HEK293 (cell line): ENCODE results near the gene ACSS2.

Experiments used
- CTCF ChIA-PET: fragments of 350-600 bp; formaldehyde crosslinking; extraction: SDS; loops from one replicate; lab custom pipeline; 2021; ENCODE audit warnings: antibody characterized with exemption; lab: Yijun Ruan, JAX
- POLR2A ChIA-PET: fragments of 300-600 bp; formaldehyde crosslinking; extraction: SDS; loops from one replicate; lab custom pipeline; 2020; ENCODE audit warnings: antibody characterized with exemption, inconsistent platforms; lab: Yijun Ruan, JAX
- H3K27ac ChIP-seq: fragments of 200-500 bp; sonication (Bioruptor generic); 2 replicates; pipeline ENCODE4 v1.5.1; 2014; ENCODE audit warnings: low read depth, low read length, control low read depth, inconsistent platforms; ENCODE audit errors: extremely low read depth
- H3K36me3 ChIP-seq, 2 experiments: fragments of 200-500 bp in 1 of 2; sonication (Bioruptor generic) in 1 of 2; 1 replicate in 1 of 2; 2 replicates in 1 of 2; pipeline ENCODE4 v1.5.1; 2014 to 2017; ENCODE audit warnings: inconsistent platforms in 2 of 2, low read length in 2 of 2; ENCODE audit not compliant: control insufficient read depth in 2 of 2, insufficient read depth in 1 of 2
- H3K4me1 ChIP-seq: fragments of 200-500 bp; sonication (Bioruptor generic); 2 replicates; pipeline ENCODE4 v1.5.1; 2014; ENCODE audit warnings: mild to moderate bottlenecking, low read length, inconsistent platforms; ENCODE audit not compliant: control insufficient read depth, insufficient read depth
- H3K4me3 ChIP-seq: 2 replicates; pipeline ENCODE4 v1.5.1; 2011; ENCODE audit warnings: low read depth, mild to moderate bottlenecking, control low read depth, low read length, moderate library complexity
- H3K9me3 ChIP-seq: fragments of 200-500 bp; sonication (Bioruptor generic); 2 replicates; pipeline ENCODE4 v1.5.1; 2014; ENCODE audit warnings: low read depth, low read length, inconsistent platforms; ENCODE audit not compliant: control insufficient read depth, insufficient read depth
- HOXD13 ChIP-seq: sonication (generic); formaldehyde crosslinking; IDR thresholded peaks from 2 replicates; pipeline ENCODE4 v1.8.0; 2022; ENCODE audit warnings: missing genetic modification reagents, borderline replicate concordance
- MZF1 ChIP-seq: fragments of 450-650 bp; formaldehyde crosslinking; IDR thresholded peaks from 2 replicates; pipeline ENCODE4 v1.5.1; 2017; ENCODE audit warnings: missing biosample characterization, missing genetic modification characterization, borderline replicate concordance
- OSR2 ChIP-seq: fragments of 450-650 bp; formaldehyde crosslinking; IDR thresholded peaks from 2 replicates; pipeline ENCODE4 v1.5.1; 2016; ENCODE audit warnings: missing biosample characterization, missing genetic modification characterization
- PRDM1 ChIP-seq: fragments of 450-650 bp; formaldehyde crosslinking; IDR thresholded peaks from 2 replicates; pipeline ENCODE4; 2016; ENCODE audit warnings: missing biosample characterization, missing genetic modification characterization
- ZEB2 ChIP-seq: fragments of 450-650 bp; formaldehyde crosslinking; IDR thresholded peaks from 2 replicates; pipeline ENCODE4 v1.5.1; 2016; ENCODE audit warnings: missing biosample characterization, missing genetic modification characterization
- ZNF221 ChIP-seq: fragments of 450-650 bp; formaldehyde crosslinking; IDR thresholded peaks from 2 replicates; pipeline ENCODE4 v1.5.1; 2017; ENCODE audit warnings: missing biosample characterization, missing genetic modification characterization, borderline replicate concordance
- ZNF292 ChIP-seq: fragments of 450-650 bp; formaldehyde crosslinking; IDR thresholded peaks from 2 replicates; pipeline ENCODE4 v1.5.1; 2016; ENCODE audit warnings: low read depth, missing biosample characterization, missing genetic modification characterization, borderline replicate concordance
- ZNF311 ChIP-seq: fragments of 450-650 bp; formaldehyde crosslinking; IDR thresholded peaks from 2 replicates; pipeline ENCODE4 v1.5.1; 2017; ENCODE audit warnings: missing biosample characterization, missing genetic modification characterization, borderline replicate concordance
- ZNF341 ChIP-seq: fragments of 450-650 bp; formaldehyde crosslinking; IDR thresholded peaks from 2 replicates; pipeline ENCODE4; 2016; ENCODE audit warnings: low read depth, missing biosample characterization, missing genetic modification characterization
- ZNF518A ChIP-seq: fragments of 450-650 bp; formaldehyde crosslinking; conservative IDR thresholded peaks from 2 replicates; pipeline ENCODE4 v1.5.1; 2016; ENCODE audit warnings: low read depth, missing biosample characterization, missing genetic modification characterization
- ZNF624 ChIP-seq: fragments of 450-650 bp; formaldehyde crosslinking; IDR thresholded peaks from 2 replicates; pipeline ENCODE4 v1.5.1; 2017; ENCODE audit warnings: missing biosample characterization, missing genetic modification characterization
- ZNF830 ChIP-seq: fragments of 450-650 bp; IDR thresholded peaks from 2 replicates; pipeline ENCODE4 v1.5.0; 2018; ENCODE audit warnings: missing biosample characterization, missing genetic modification characterization, low read depth, mild to moderate bottlenecking, moderate library complexity
- ZSCAN5A ChIP-seq: fragments of 450-650 bp; formaldehyde crosslinking; IDR thresholded peaks from 2 replicates; pipeline ENCODE4 v1.5.1; 2016; ENCODE audit warnings: missing biosample characterization, missing genetic modification characterization
- TF ChIP-seq, protein P1 (sequence below): fragments of 450-650 bp; formaldehyde crosslinking; IDR thresholded peaks from 2 replicates; pipeline ENCODE4 v1.5.1; 2016; ENCODE audit warnings: missing biosample characterization, missing genetic modification characterization
- TF ChIP-seq, protein P2 (sequence below): fragments of 450-650 bp; formaldehyde crosslinking; IDR thresholded peaks from 2 replicates; pipeline ENCODE4 v1.5.1; 2016; ENCODE audit warnings: missing biosample characterization, missing genetic modification characterization
- TF ChIP-seq, protein P3 (sequence below): fragments of 450-650 bp; formaldehyde crosslinking; IDR thresholded peaks from 2 replicates; pipeline ENCODE4 v1.5.1; 2016; ENCODE audit warnings: missing biosample characterization, missing genetic modification characterization, borderline replicate concordance
- TF ChIP-seq, protein P4 (sequence below): fragments of 450-650 bp; formaldehyde crosslinking; IDR thresholded peaks from 2 replicates; pipeline ENCODE4 v1.5.1; 2016; ENCODE audit warnings: missing biosample characterization, missing genetic modification characterization

ACSS2 gene

DNA sequence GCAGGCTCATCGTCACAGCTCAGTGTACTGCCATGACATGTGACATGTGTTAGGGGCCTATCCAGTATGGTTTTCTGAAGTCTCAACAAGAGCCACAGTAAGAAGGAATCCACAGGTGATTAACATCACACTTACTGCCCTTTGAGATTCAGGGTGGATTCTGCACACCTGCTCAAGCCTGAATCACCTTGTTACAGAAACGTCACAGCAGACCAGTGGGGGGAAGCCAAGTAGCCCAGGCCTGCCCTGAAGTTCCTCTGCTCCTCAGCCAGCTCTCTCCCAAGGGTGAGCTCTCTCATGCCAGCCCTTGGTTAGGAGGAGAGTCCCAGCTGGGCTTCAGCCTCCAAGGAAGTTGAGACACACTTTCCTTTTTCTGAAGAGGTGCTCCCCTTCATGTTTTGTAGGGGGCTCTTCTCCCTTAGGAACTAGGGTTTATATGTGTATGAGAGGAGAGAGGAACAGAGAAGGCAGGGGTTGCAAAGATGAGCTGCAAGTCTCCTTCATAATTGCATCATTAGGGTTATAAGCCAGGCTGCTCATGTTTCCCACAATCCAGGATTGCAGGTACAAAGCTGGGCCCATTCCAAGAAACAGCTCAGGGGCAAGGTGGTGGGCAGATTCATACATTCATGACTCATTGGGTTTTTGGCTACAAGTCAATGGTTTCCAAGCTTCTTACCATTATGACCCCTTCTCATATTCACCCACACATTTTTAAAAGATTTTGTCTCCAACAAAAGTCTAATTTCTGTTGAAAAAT, 67.6 kb downstream of the ACSS2 start (continued):
- TF ChIP-seq, protein P1, sequence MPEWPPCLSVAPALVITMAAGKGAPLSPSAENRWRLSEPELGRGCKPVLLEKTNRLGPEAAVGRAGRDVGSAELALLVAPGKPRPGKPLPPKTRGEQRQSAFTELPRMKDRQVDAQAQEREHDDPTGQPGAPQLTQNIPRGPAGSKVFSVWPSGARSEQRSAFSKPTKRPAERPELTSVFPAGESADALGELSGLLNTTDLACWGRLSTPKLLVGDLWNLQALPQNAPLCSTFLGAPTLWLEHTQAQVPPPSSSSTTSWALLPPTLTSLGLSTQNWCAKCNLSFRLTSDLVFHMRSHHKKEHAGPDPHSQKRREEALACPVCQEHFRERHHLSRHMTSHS (tag by site-specific recombination), result no peak
- TF ChIP-seq HOXD13 (CRISPR knock-in tag) (no peak), ZSCAN5A (no peak), ZNF292 (tag by site-specific recombination) (no peak), ZNF311 (tag by site-specific recombination) (no peak), MZF1 (tag by site-specific recombination) (no peak), ZNF830 (tag by site-specific recombination) (no peak), ZEB2 (0 out of 2 replicates have a peak, but pooled peaks have one; percentile 20), ZNF221 (tag by site-specific recombination) (no peak), OSR2 (no peak), ZNF624 (no peak), ZNF518A (tag by site-specific recombination) (peak; percentile 50; the same call in 1 of the 2 replicates), PRDM1 (tag by site-specific recombination) (no peak)
- TF ChIP-seq, protein P2, sequence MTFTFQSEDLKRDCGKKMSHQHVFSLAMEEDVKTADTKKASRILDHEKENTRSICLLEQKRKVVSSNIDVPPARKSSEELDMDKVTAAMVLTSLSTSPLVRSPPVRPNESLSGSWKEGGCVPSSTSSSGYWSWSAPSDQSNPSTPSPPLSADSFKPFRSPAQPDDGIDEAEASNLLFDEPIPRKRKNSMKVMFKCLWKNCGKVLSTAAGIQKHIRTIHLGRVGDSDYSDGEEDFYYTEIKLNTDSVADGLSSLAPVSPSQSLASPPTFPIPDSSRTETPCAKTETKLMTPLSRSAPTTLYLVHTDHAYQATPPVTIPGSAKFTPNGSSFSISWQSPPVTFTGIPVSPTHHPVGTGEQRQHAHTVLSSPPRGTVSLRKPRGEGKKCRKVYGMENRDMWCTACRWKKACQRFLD (tag by site-specific recombination), result no peak
- TF ChIP-seq, all 188 proteins: peak for 15

GRCh38 chr20:34945315-34946077, 69.1 kb downstream of the ACSS2 start:
- Histone ChIP-seq H3K36me3 (peaks cover 4 to 81% of the 10 kb centered on the region in 2 experiments), H3K27ac (no peak overlapping the region), H3K4me1 (no peaks in the 10 kb centered on the region), H3K9me3 (no peaks in the 10 kb centered on the region), H3K4me3 (no peak overlapping the region)
- CTCF ChIA-PET, result interaction anchor here (1.3 kb wide), 1 partner anchor 71 kb away, joined by 4 read pairs; no protein-coding TSS in a partner anchor
- POLR2A ChIA-PET, result interaction anchor here (1.0 kb wide), 1 partner anchor 10 kb away, joined by 3 read pairs; no protein-coding TSS in a partner anchor
- no peak for TF ChIP-seq ZNF341 (tag by site-specific recombination)
- TF ChIP-seq, protein P3, sequence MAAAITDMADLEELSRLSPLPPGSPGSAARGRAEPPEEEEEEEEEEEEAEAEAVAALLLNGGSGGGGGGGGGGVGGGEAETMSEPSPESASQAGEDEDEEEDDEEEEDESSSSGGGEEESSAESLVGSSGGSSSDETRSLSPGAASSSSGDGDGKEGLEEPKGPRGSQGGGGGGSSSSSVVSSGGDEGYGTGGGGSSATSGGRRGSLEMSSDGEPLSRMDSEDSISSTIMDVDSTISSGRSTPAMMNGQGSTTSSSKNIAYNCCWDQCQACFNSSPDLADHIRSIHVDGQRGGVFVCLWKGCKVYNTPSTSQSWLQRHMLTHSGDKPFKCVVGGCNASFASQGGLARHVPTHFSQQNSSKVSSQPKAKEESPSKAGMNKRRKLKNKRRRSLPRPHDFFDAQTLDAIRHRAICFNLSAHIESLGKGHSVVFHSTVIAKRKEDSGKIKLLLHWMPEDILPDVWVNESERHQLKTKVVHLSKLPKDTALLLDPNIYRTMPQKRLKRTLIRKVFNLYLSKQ (tag by site-specific recombination), result no peak
- TF ChIP-seq, protein P4, sequence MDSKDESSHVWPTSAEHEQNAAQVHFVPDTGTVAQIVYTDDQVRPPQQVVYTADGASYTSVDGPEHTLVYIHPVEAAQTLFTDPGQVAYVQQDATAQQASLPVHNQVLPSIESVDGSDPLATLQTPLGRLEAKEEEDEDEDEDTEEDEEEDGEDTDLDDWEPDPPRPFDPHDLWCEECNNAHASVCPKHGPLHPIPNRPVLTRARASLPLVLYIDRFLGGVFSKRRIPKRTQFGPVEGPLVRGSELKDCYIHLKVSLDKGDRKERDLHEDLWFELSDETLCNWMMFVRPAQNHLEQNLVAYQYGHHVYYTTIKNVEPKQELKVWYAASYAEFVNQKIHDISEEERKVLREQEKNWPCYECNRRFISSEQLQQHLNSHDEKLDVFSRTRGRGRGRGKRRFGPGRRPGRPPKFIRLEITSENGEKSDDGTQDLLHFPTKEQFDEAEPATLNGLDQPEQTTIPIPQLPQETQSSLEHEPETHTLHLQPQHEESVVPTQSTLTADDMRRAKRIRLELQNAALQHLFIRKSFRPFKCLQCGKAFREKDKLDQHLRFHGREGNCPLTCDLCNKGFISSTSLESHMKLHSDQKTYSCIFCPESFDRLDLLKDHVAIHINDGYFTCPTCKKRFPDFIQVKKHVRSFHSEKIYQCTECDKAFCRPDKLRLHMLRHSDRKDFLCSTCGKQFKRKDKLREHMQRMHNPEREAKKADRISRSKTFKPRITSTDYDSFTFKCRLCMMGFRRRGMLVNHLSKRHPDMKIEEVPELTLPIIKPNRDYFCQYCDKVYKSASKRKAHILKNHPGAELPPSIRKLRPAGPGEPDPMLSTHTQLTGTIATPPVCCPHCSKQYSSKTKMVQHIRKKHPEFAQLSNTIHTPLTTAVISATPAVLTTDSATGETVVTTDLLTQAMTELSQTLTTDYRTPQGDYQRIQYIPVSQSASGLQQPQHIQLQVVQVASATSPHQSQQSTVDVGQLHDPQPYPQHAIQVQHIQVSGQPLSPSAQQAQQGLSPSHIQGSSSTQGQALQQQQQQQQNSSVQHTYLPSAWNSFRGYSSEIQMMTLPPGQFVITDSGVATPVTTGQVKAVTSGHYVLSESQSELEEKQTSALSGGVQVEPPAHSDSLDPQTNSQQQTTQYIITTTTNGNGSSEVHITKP, result peak; percentile 98
